ENCODE data around the gene RNF38. TPM values are rescaled to one million over a fixed set of nuclear protein-coding genes. Genes with fewer than 3 reads are reported as not detected.

The RNF38 gene
- total RNA-seq, 2 experiments from 2014 or later: 9.0 to 25.5 TPM

DNA sequence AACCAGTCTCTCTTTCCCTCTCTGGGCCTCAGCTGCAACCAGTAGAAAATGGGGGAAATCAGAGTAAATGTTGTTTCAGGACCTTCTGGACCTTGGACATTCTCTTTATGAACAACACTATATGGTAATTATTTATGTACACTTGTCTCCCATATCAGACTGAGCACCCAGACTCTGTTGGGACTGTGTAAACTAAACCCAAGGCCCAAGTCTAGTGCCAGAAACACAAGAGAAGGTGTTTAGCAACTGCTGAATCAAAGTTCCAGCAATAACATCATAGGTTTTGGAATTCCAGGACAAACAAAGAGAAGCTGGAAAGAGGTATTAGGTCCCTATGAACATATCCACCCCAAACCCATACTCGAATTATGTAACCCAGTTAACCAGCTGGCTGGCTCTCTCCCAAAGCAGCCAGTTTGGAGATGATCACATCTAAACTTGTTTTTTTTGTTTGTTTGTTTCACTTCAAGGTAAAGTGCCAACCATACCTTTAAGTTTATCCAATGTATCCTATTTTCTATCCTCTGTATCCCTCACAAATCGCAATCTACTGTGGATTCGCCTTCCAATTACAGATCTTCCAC lies 1.9 kb upstream of the RNF38 start:
- ChIA-PET POLR2A (no interaction called here), CTCF (ENCODE audit: unreplicated experiment) (no interaction called here)
- Histone ChIP-seq H3K9me2 (ENCODE audit: insufficient read depth, low read length) (no peaks in the 10 kb centered on the region), H2AFZ (ENCODE audit: low read length) (0 out of 2 replicates have a peak overlapping the region, but pooled peaks have one; percentile 91), H3K9me3 (ENCODE audit: low read length) (peaks cover 4% of the 10 kb centered on the region; the same call in 1 of the 2 replicates), H3K4me3 (ENCODE audit: low read depth, low read length, poor library complexity, severe bottlenecking) (no peak overlapping the region), H4K20me1 (ENCODE audit: insufficient read depth, low read length) (peaks cover 14% of the 10 kb centered on the region; the same call in 1 of the 2 replicates), H3K4me1 (ENCODE audit: insufficient read depth, low read length, poor library complexity, severe bottlenecking) (peaks cover 17% of the 10 kb centered on the region), H3K36me3 (ENCODE audit: insufficient read depth, low read length) (peaks cover 15% of the 10 kb centered on the region), H3K4me2 (ENCODE audit: low read length) (peak overlapping the region; percentile 92), H3K27ac (ENCODE audit: low read depth, low read length, poor library complexity, severe bottlenecking) (no peak overlapping the region), H3K79me2 (ENCODE audit: insufficient read depth, low read depth, low read length) (peaks cover 31% of the 10 kb centered on the region)
- no peak for DNase-seq (ENCODE audit: low spot score)
- TF ChIP-seq EZH2phosphoT487 (IDR thresholded peaks at IDR 0.05; ENCODE audit: borderline replicate concordance, low read depth, low read length): no peak
- TF ChIP-seq, protein P1, sequence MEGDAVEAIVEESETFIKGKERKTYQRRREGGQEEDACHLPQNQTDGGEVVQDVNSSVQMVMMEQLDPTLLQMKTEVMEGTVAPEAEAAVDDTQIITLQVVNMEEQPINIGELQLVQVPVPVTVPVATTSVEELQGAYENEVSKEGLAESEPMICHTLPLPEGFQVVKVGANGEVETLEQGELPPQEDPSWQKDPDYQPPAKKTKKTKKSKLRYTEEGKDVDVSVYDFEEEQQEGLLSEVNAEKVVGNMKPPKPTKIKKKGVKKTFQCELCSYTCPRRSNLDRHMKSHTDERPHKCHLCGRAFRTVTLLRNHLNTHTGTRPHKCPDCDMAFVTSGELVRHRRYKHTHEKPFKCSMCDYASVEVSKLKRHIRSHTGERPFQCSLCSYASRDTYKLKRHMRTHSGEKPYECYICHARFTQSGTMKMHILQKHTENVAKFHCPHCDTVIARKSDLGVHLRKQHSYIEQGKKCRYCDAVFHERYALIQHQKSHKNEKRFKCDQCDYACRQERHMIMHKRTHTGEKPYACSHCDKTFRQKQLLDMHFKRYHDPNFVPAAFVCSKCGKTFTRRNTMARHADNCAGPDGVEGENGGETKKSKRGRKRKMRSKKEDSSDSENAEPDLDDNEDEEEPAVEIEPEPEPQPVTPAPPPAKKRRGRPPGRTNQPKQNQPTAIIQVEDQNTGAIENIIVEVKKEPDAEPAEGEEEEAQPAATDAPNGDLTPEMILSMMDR (conservative IDR thresholded peaks at IDR 0.05; ENCODE audit: low read length): no peak
- no TSS peak for BruUV-seq (replicated peaks)
- intact Hi-C loops (cut with micrococcal nuclease; ENCODE audit: unreplicated experiment): loop anchor here (5.0 to 10.0 kb wide), 2 partner anchors 170 to 233 kb away; partner anchors contain the start of gene MELK

DNA sequence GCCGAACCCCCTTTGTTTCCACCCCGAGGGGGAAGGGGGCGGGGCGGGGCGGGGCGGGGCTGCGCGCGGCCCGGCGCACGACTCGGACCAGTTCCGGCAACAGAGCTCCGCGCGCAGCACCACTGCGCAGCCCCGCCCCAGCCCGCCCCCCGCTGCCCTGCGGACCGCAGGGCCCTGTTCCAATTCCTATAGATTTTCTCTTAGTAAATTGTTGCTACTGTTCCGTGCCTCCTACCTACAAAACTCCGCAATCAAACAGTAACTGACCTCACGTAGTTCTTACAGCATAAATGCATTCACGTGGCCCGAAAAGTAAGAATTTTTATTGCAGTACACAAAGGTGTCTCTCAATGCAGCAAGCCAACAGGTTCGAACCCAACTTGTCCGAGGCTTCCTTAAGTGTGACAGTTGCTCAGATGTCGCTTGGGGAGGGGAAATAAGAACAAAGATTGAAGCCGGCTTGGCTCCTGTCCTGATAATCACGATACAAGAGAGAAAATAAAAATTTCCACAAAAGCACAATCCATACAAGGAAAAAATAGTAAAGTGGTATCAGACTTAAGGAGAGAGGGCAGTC lies 1.2 kb upstream of the RNF38 start:
- Histone ChIP-seq H4K20me1 (ENCODE audit: insufficient read depth, low read length) (peaks cover 14% of the 10 kb centered on the region; the same call in 1 of the 2 replicates), H3K36me3 (ENCODE audit: insufficient read depth, low read length) (peaks cover 21% of the 10 kb centered on the region), H3K4me2 (ENCODE audit: low read length) (peak overlapping the region; percentile 92), H2AFZ (ENCODE audit: low read length) (peak overlapping the region; percentile 91), H3K27ac (ENCODE audit: low read depth, low read length, poor library complexity, severe bottlenecking) (peak overlapping the region; percentile 93), H3K4me1 (ENCODE audit: insufficient read depth, low read length, poor library complexity, severe bottlenecking) (peaks cover 17% of the 10 kb centered on the region), H3K79me2 (ENCODE audit: insufficient read depth, low read depth, low read length) (peaks cover 38% of the 10 kb centered on the region), H3K9me2 (ENCODE audit: insufficient read depth, low read length) (no peaks in the 10 kb centered on the region), H3K4me3 (ENCODE audit: low read depth, low read length, poor library complexity, severe bottlenecking) (peak overlapping the region; percentile 86), H3K9me3 (ENCODE audit: low read length) (peaks cover 4% of the 10 kb centered on the region; the same call in 1 of the 2 replicates)
- ChIA-PET POLR2A (interaction anchor here (0.5 to 0.6 kb wide), 2 partner anchors 23 to 177 kb away, joined by 3 read pairs; no protein-coding TSS in a partner anchor), CTCF (ENCODE audit: unreplicated experiment) (no interaction called here)
- intact Hi-C loops (cut with micrococcal nuclease; ENCODE audit: unreplicated experiment): loop anchor here (5.0 to 10.0 kb wide), 2 partner anchors 171 to 234 kb away; partner anchors contain the start of gene MELK
- TF ChIP-seq EZH2phosphoT487 (IDR thresholded peaks at IDR 0.05; ENCODE audit: borderline replicate concordance, low read depth, low read length): no peak
- TF ChIP-seq, protein P1 (conservative IDR thresholded peaks at IDR 0.05; ENCODE audit: low read length): no peak
- DNase-seq (ENCODE audit: low spot score): no peak
- no TSS peak for BruUV-seq (replicated peaks)
